ENCODE measurements around the gene MRPS6.

Gene MRPS6

GRCh38 chr21:34133802-34134201 is 60.4 kb downstream of the MRPS6 start:
- Histone ChIP-seq H2AFZ (ENCODE audit: low read depth) (no peak overlapping the region), H3K36me3 (ENCODE audit: insufficient read depth) (no peaks in the 10 kb centered on the region; the same call in 1 of the 2 replicates), H3K4me2 (no peak overlapping the region), H3K27me3 (ENCODE audit: insufficient read depth, low read depth) (no peaks in the 10 kb centered on the region), H3K79me2 (ENCODE audit: insufficient read depth, low read depth) (no peaks in the 10 kb centered on the region; the same call in 1 of the 2 replicates), H4K20me1 (ENCODE audit: insufficient read depth) (no peaks in the 10 kb centered on the region), H3K27ac (no peak overlapping the region), H3K9ac (no peak overlapping the region), H3K4me3 (IDR thresholded peaks at IDR 0.05; ENCODE audit: insufficient read depth, low read depth, low read length) (no peak overlapping the region), H3K4me1 (ENCODE audit: low read depth, poor library complexity, severe bottlenecking) (no peaks in the 10 kb centered on the region)
- no peak; the same call in 1 of the 2 replicates for TF ChIP-seq CTCF (conservative IDR thresholded peaks at IDR 0.05; ENCODE audit: low read depth, low read length)

GRCh38 chr21:34135330-34135729 is 62.0 kb downstream of the MRPS6 start:
- no peak for TF ChIP-seq CTCF (conservative IDR thresholded peaks at IDR 0.05; ENCODE audit: low read depth, low read length)
- no peaks in the 10 kb centered on the region for H4K20me1 ChIP-seq (ENCODE audit: insufficient read depth)
- no peak overlapping the region for H3K4me3 ChIP-seq (IDR thresholded peaks at IDR 0.05; ENCODE audit: insufficient read depth, low read depth, low read length)
- no peak overlapping the region for H2AFZ ChIP-seq (ENCODE audit: low read depth)
- no peak overlapping the region for H3K9ac ChIP-seq
- no peaks in the 10 kb centered on the region for H3K4me1 ChIP-seq (ENCODE audit: low read depth, poor library complexity, severe bottlenecking)
- no peaks in the 10 kb centered on the region; the same call in 1 of the 2 replicates for H3K36me3 ChIP-seq (ENCODE audit: insufficient read depth)
- H3K4me2 ChIP-seq = no peak overlapping the region
- no peak overlapping the region for H3K27ac ChIP-seq
- no peaks in the 10 kb centered on the region for H3K27me3 ChIP-seq (ENCODE audit: insufficient read depth, low read depth)
- H3K79me2 ChIP-seq (ENCODE audit: insufficient read depth, low read depth) = no peaks in the 10 kb centered on the region; the same call in 1 of the 2 replicates

GRCh38 chr21:34141373-34141772 is 68.0 kb downstream of the MRPS6 start:
- no peak for TF ChIP-seq CTCF (conservative IDR thresholded peaks at IDR 0.05; ENCODE audit: low read depth, low read length)
- Histone ChIP-seq H3K4me2 (no peak overlapping the region), H2AFZ (ENCODE audit: low read depth) (no peak overlapping the region), H3K9ac (no peak overlapping the region), H3K36me3 (ENCODE audit: insufficient read depth) (no peaks in the 10 kb centered on the region), H3K27me3 (ENCODE audit: insufficient read depth, low read depth) (no peaks in the 10 kb centered on the region), H4K20me1 (ENCODE audit: insufficient read depth) (no peaks in the 10 kb centered on the region), H3K4me3 (IDR thresholded peaks at IDR 0.05; ENCODE audit: insufficient read depth, low read depth, low read length) (no peak overlapping the region), H3K4me1 (ENCODE audit: low read depth, poor library complexity, severe bottlenecking) (no peaks in the 10 kb centered on the region), H3K27ac (no peak overlapping the region), H3K79me2 (ENCODE audit: insufficient read depth, low read depth) (peaks cover 10% of the 10 kb centered on the region; the same call in 1 of the 2 replicates)

GRCh38 chr21:34143685-34144182 is 70.4 kb downstream of the MRPS6 start:
- Histone ChIP-seq H3K79me2 (ENCODE audit: insufficient read depth, low read depth) (peaks cover 10% of the 10 kb centered on the region; the same call in 1 of the 2 replicates), H3K4me3 (IDR thresholded peaks at IDR 0.05; ENCODE audit: insufficient read depth, low read depth, low read length) (no peak overlapping the region), H2AFZ (ENCODE audit: low read depth) (no peak overlapping the region), H3K4me1 (ENCODE audit: low read depth, poor library complexity, severe bottlenecking) (no peaks in the 10 kb centered on the region), H3K27me3 (ENCODE audit: insufficient read depth, low read depth) (no peaks in the 10 kb centered on the region), H3K4me2 (no peak overlapping the region), H3K9ac (no peak overlapping the region), H3K36me3 (ENCODE audit: insufficient read depth) (no peaks in the 10 kb centered on the region), H4K20me1 (ENCODE audit: insufficient read depth) (no peaks in the 10 kb centered on the region), H3K27ac (no peak overlapping the region)
- TF ChIP-seq CTCF (conservative IDR thresholded peaks at IDR 0.05; ENCODE audit: low read depth, low read length) = no peak

Data from KMS-11 (cell line).